Stimulated activated effector memory CD8-positive, alpha-beta T cell treated with anti-CD3 and anti-CD28 coated beads, Interleukin-12 subunit alpha, Interleukin-12 subunit beta, amount 100 ng/mL, for 72 hours (primary cell): Measurements from ENCODE around the gene SLC6A19.

Experiments
- ATAC-seq: fragments of 150-1000 bp; cut with Tn5 transposase; 2 replicates; pipeline ENCODE4 v1.10.0; 2021
- DNase-seq, 2 donors: peaks; one replicate each; pipeline ENCODE4 v3.0.0; 2021 to 2022; ENCODE audit warnings: low spot score in 2 of 2
- H3K27ac Mint-ChIP-seq: one replicate; pipeline ENCODE4 v1.8.0; 2022; ENCODE audit warnings: mild to moderate bottlenecking, mixed read lengths
- H3K36me3 Mint-ChIP-seq: one replicate; pipeline ENCODE4 v1.8.0; 2022; ENCODE audit warnings: mild to moderate bottlenecking, mixed read lengths
- H3K4me1 Mint-ChIP-seq: one replicate; pipeline ENCODE4 v1.8.0; 2022; ENCODE audit warnings: mixed read lengths
- H3K4me3 Mint-ChIP-seq: one replicate; pipeline ENCODE4 v1.8.0; 2022; ENCODE audit warnings: mild to moderate bottlenecking, mixed read lengths
- H3K9me3 Mint-ChIP-seq: one replicate; pipeline ENCODE4 v1.8.0; 2022; ENCODE audit warnings: mixed read lengths

Gene SLC6A19

DNA sequence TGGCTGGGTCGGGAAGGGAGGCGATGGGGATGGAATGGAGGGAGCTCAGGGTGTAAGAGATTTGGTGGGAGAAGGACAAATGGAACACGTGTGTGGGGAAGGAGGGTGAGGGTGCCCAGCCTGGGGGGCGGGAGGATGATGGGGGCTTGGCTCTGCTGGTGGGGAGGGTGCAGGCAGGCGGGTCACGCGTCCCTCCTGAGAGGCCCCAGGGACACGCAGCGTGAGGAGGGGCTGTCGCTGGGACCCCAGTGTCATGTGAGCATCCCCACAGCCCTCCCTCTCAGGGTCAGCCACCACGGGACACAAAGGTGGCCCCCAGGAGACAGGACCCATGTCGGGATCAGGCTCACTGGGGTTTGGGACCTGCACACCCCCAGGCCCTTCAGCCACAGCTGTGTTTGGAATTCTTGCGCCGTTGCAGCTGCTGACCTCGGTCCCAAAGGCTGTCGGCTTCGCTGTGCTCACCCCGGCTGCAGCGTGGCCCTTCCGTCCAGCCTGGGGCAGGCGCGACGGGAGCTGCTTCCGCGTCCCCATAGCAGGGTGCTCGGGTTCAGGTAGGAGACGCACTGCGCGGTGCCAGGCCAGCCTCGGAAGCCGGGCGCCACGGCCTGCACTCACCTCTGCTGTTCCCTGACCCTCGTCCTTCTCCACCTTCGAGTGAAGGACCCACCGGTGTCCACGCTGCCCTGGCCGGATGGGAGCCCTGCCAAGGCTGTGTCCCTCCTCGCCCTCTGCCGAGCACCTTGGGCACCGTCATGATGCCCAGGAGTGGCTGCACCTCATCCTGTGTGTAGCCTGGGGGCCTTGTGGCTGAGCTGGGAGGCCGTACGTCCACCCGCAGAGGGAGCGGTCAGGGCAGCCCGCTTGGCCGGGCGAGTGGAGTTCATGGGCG lies 5.4 kb downstream of the SLC6A19 start:
- ATAC-seq (no peak), DNase-seq (no peak)
- Mint-ChIP-seq H3K4me3 (no peak overlapping the region), H3K27ac (no peak overlapping the region), H3K4me1 (no peaks in the 10 kb centered on the region), H3K36me3 (no peaks in the 10 kb centered on the region), H3K9me3 (no peaks in the 10 kb centered on the region)

GRCh38 chr5:1207555-1207954 lies 6.2 kb downstream of the SLC6A19 start:
- DNase-seq = no peak
- Mint-ChIP-seq H3K36me3 (no peaks in the 10 kb centered on the region), H3K4me1 (no peaks in the 10 kb centered on the region), H3K27ac (no peak overlapping the region), H3K4me3 (no peak overlapping the region), H3K9me3 (no peaks in the 10 kb centered on the region)
- no peak for ATAC-seq

GRCh38 chr5:1208221-1208742 lies 6.9 kb downstream of the SLC6A19 start:
- H3K4me1 Mint-ChIP-seq = no peaks in the 10 kb centered on the region
- H3K4me3 Mint-ChIP-seq = no peak overlapping the region
- no peak overlapping the region for H3K27ac Mint-ChIP-seq
- DNase-seq = no peak
- ATAC-seq = no peak
- H3K36me3 Mint-ChIP-seq = no peaks in the 10 kb centered on the region
- no peaks in the 10 kb centered on the region for H3K9me3 Mint-ChIP-seq

- DNase-seq = no peak
- Mint-ChIP-seq H3K4me1 (no peaks in the 10 kb centered on the region), H3K9me3 (no peaks in the 10 kb centered on the region), H3K27ac (no peak overlapping the region), H3K4me3 (no peak overlapping the region), H3K36me3 (no peaks in the 10 kb centered on the region)
- ATAC-seq = no peak
Measured at GRCh38 chr5:1208743-1209488, 7.5 kb downstream of the SLC6A19 start.

DNA sequence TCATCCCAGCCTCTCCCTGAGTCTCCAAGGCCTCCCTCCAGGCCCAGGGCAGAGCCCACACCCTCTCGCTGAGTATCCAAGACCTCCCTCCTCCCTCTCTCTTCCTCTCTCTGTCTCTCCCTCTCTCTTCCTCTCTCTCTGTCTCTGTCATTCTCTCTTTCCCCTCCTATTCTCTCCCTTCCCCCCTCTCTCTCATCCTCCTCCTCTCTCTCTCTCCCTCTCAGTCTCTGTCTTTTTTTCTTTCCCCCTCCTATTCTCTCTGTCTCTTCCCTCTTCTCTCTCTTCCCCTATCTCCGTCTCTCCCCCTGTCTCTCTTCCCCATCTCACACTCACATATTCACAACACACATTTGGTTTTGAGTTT lies 8.1 kb downstream of the SLC6A19 start:
- no peak overlapping the region for H3K4me3 Mint-ChIP-seq
- no peaks in the 10 kb centered on the region for H3K36me3 Mint-ChIP-seq
- no peak overlapping the region for H3K27ac Mint-ChIP-seq
- no peaks in the 10 kb centered on the region for H3K9me3 Mint-ChIP-seq
- no peak for ATAC-seq
- no peaks in the 10 kb centered on the region for H3K4me1 Mint-ChIP-seq
- no peak for DNase-seq

DNA sequence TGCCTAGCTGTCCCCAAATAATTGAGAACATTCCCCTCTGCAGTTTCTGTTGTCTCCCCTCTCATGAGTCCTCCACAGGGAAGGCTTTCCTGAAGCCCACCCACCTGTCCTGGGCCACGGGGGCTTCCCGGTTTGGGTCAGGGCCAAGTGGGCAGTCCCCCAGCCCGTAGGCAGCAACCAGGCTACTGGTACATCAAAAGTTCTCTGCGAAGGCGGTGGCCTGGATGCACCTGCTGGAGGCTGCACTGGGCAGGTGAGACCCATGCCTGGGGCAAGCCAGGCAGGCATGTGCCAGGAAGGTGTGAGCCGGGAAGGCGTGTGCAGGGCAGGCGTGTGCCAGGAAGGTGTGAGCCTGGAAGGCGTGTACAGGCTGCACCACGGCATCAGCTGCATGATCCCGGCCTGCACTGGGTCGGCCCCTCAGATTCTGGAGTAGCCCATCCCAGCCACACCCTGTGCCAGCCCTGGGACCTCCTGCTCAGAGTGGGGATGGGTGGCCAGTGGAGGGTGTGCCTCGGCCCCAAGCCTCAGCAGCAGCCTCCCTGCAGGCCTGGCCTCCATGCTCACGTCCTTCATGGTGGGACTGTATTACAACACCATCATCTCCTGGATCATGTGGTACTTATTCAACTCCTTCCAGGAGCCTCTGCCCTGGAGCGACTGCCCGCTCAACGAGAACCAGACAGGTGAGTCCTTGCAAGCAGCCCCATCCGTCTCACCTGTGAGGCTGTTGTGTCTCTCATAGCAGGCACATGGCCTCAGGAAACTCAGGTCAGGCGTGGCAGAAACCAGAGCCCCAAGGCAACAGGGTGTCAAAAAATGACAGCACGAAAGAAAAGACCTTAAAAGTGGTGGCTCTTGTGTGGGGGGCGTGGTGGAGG lies 8.7 kb downstream of the SLC6A19 start:
- Mint-ChIP-seq H3K4me1 (no peaks in the 10 kb centered on the region), H3K27ac (no peak overlapping the region), H3K4me3 (no peak overlapping the region), H3K36me3 (no peaks in the 10 kb centered on the region), H3K9me3 (no peaks in the 10 kb centered on the region)
- ATAC-seq (no peak), DNase-seq (no peak)

DNA sequence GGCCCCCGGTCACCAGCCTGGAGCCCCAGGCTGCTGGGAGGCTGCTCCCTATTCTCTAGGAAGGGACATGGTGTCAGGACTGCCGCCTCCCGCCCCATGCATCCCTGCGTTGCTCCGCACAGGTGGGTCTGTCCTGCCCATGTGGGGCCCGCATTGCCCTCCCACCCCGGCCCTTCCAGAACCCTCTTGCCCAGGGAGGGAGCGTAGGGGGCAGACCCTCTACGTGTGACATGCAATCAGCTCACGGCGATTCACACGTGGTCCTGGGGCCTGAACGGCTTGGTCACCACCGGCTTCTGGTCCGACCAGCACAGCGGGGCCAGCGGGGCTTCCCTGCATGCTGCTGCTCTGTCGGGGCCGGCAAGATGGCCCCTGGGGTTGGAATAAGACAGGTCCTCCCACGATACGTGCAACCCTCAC lies 9.4 kb downstream of the SLC6A19 start:
- ATAC-seq = no peak
- no peaks in the 10 kb centered on the region for H3K9me3 Mint-ChIP-seq
- no peaks in the 10 kb centered on the region for H3K36me3 Mint-ChIP-seq

DNA sequence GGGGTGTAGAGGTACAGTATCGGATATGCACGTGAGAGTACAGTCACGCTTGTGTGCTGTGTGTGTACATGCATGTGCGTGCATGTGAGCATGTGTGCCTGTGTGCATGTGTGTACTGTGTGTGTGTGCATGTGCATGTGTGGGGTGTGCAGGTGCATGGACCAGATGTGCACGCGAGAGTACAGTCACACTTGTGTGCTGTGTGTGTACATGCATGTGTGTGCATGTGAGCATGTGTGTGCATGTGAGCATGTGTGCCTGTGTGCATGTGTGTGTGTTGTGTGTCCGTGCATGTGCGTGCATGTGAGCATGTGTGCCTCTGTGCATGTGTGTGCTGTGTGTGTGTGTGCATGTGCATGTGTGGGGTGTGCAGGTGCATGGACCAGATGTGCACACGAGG lies 10.3 kb downstream of the SLC6A19 start:
- Mint-ChIP-seq H3K4me3 (no peak overlapping the region), H3K27ac (no peak overlapping the region), H3K9me3 (no peaks in the 10 kb centered on the region), H3K4me1 (no peaks in the 10 kb centered on the region), H3K36me3 (no peaks in the 10 kb centered on the region)
- DNase-seq (no peak), ATAC-seq (no peak)

More for the DNA sequence above, 9.4 kb downstream of the SLC6A19 start:
- no peaks in the 10 kb centered on the region for H3K4me1 Mint-ChIP-seq
- no peak overlapping the region for H3K27ac Mint-ChIP-seq
- no peak overlapping the region for H3K4me3 Mint-ChIP-seq
- DNase-seq = no peak

DNA sequence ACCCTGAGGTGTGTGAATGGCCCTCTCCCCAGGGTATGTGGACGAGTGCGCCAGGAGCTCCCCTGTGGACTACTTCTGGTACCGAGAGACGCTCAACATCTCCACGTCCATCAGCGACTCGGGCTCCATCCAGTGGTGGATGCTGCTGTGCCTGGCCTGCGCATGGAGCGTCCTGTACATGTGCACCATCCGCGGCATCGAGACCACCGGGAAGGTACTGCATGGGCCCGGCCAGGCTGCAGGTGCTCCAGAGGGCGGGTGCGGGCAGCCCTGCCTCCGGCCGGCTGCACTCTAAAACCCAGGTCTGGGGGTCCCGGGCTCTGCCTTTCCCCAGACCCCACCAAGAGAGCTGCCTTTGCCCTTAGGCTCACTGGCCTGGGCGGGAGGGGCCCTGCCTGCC lies 10.9 kb downstream of the SLC6A19 start:
- ATAC-seq = no peak
- Mint-ChIP-seq H3K36me3 (no peaks in the 10 kb centered on the region), H3K9me3 (no peaks in the 10 kb centered on the region), H3K4me3 (no peak overlapping the region), H3K4me1 (no peaks in the 10 kb centered on the region), H3K27ac (no peak overlapping the region)
- DNase-seq = no peak

DNA sequence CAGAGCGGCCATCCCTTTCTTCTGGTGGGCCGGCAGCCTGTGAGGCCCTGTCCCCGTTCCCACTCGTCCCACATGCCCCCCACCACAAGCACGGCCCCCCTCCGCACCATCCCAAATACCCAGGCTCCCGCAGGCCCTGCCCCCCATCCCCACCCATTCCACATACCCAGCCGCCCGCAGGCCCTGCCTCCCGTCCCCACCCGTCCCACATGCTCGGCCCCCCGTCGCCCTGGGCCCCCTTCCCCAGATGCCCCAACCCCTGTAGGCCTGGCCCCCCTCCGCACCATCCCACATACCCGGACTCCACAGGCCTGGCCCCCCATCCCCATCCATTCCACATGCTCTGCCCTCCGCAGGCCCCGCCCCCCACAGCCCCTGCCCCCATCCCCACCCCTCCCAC lies 11.5 kb downstream of the SLC6A19 start:
- Mint-ChIP-seq H3K4me1 (no peaks in the 10 kb centered on the region), H3K36me3 (no peaks in the 10 kb centered on the region), H3K27ac (no peak overlapping the region), H3K4me3 (no peak overlapping the region), H3K9me3 (no peaks in the 10 kb centered on the region)
- no peak for ATAC-seq
- no peak for DNase-seq

GRCh38 chr5:1213508-1214162 lies 12.2 kb downstream of the SLC6A19 start:
- Mint-ChIP-seq H3K27ac (no peak overlapping the region), H3K4me1 (no peaks in the 10 kb centered on the region), H3K9me3 (no peaks in the 10 kb centered on the region), H3K4me3 (no peak overlapping the region), H3K36me3 (no peaks in the 10 kb centered on the region)
- ATAC-seq (no peak), DNase-seq (no peak)

DNA sequence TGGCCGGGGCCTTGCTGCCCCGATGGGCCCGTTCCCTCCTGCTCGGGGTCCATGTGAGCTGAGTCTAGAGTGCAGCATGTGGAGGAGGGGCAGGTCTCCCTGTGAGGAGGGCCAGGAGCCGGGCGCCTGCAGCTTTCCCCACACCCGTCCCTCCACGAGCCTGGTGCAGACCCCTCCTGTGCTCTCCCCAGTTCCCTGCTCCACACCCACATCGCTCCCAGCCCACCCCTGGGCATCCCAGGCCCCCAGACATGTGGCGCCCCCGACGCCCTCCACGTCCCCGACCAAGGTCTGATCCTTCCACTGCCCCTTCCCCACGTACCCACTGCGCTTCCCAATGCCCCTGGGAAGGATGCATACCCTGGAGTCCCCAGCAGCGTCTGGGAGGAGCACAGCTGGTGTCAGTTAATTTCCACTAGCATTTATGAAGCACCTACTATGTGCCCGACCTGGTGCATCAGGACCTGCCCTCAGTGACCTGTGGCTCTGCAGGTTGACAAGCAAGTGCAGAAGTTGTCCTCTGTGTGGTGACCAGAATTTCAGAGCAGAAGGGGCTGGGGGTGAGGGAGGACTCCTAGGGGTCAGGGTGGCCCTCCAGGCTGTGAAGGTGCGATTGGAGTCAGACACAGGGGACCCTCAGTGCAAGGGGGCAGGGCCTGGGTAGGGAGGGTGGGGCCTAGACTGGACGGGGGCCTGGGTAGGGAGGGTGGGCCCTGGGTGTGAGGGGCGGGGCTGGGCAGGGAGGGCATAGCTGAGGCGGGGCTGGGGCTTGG lies 13.0 kb downstream of the SLC6A19 start:
- no peaks in the 10 kb centered on the region for H3K4me1 Mint-ChIP-seq
- H3K9me3 Mint-ChIP-seq = no peaks in the 10 kb centered on the region
- H3K27ac Mint-ChIP-seq = no peak overlapping the region
- DNase-seq (no peak), ATAC-seq (no peak)
- no peaks in the 10 kb centered on the region for H3K36me3 Mint-ChIP-seq
- H3K4me3 Mint-ChIP-seq = no peak overlapping the region

GRCh38 chr5:1214936-1215220 lies 13.5 kb downstream of the SLC6A19 start:
- Mint-ChIP-seq H3K27ac (no peak overlapping the region), H3K36me3 (no peaks in the 10 kb centered on the region), H3K4me1 (no peaks in the 10 kb centered on the region), H3K9me3 (no peaks in the 10 kb centered on the region), H3K4me3 (no peak overlapping the region)
- DNase-seq (no peak), ATAC-seq (no peak)

DNA sequence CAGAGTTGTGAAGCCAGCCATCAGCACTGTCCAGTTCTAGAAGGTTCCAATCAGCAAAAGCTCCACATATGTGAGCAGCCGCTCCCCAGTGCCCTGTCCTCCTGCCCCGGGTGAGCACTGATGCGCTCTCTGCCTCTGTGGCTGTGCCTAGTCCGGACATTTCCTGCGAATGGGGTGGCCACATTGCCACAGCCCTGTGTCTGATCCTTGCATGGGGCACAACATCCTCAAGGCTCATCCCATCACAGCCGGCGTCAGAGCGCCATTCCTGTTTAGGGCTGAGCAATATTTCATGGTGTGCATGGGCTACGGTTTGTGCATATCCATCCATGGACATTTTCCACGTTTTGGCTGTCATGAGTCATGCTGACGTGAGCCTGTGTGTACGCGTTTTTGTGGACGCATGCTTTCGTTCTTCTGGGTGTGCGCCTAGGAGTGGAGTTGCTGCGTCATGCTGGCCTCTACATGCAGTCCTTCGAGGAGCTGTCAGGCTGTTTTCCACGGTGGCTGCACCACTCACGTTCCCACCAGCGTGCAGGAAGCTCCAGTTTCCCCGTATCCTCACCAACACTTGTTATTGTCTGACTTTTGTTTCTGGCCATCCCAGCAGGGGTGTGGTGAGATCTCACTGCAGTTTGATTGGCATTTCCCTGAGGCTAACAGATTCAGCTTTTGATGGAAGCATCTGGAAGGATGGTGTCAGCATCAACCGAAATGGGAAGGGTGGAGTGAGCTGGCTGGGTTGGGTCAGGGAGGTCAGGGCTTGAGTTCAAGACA lies 14.1 kb downstream of the SLC6A19 start:
- H3K4me3 Mint-ChIP-seq = no peak overlapping the region
- no peak for ATAC-seq
- H3K9me3 Mint-ChIP-seq = no peaks in the 10 kb centered on the region
- H3K4me1 Mint-ChIP-seq = no peaks in the 10 kb centered on the region
- no peaks in the 10 kb centered on the region for H3K36me3 Mint-ChIP-seq
- no peak overlapping the region for H3K27ac Mint-ChIP-seq
- DNase-seq = no peak
